A549 (cell line): ENCODE data around the gene ZNF282. TPM values are rescaled to one million over a fixed set of nuclear protein-coding genes. Genes with fewer than 3 reads are reported as not detected.

Source experiments
- ATAC-seq, 2 experiments: fragments of 200-7000 bp in 1 of 2; fragments of >200 bp in 1 of 2; cut with Nextera tagmentation in 1 of 2; cut with Tn5 transposase in 1 of 2; 3 replicates each; pipeline versions ENCODE4 v1.8.0 to v1.9.1; 2018 to 2020; ENCODE audit warnings: mild to moderate bottlenecking in 1 of 2, moderate library complexity in 1 of 2
- CTCF ChIA-PET: fragments of 300-600 bp; sonication (Branson Sonifier 250); formaldehyde crosslinking; extraction: SDS; loops from one replicate; lab custom pipeline; 2021; ENCODE audit warnings: antibody characterized with exemption, inconsistent platforms; lab: Yijun Ruan, JAX
- POLR2A ChIA-PET: fragments of 350-600 bp; formaldehyde crosslinking; extraction: SDS; loops from one replicate; lab custom pipeline; 2021; ENCODE audit warnings: antibody characterized with exemption, inconsistent platforms; lab: Yijun Ruan, JAX
- DNase-seq, 2 experiments: peaks; one replicate each; pipeline versions ENCODE4 v3.0.0 to v3.0.0-alpha.2; 2011 to 2016; ENCODE audit warnings: low read depth in 1 of 2, low spot score in 1 of 2
- FAIRE-seq: peaks from 2 replicates; lab custom pipeline; 2011; peaks lifted over from hg19 to GRCh38; lab: Jason Lieb, UNC
- H3K27ac ChIP-seq, 2 experiments: fragments of >200 bp; sonication (Bioruptor Twin); formaldehyde crosslinking; 3 replicates each; pipeline ENCODE4 v1.5.1; 2016 to 2017
- H3K4me1 ChIP-seq: fragments of >200 bp; sonication (Bioruptor Twin); formaldehyde crosslinking; 3 replicates; pipeline ENCODE4 v1.6.1; 2016
- H3K4me2 ChIP-seq: fragments of >200 bp; sonication (Bioruptor Twin); formaldehyde crosslinking; 3 replicates; pipeline ENCODE4 v1.6.1; 2016
- H3K4me3 ChIP-seq: fragments of >200 bp; sonication (Bioruptor Twin); formaldehyde crosslinking; 3 replicates; pipeline ENCODE4 v1.5.1; 2016
- H3K9me3 ChIP-seq: fragments of >200 bp; sonication (Bioruptor Twin); formaldehyde crosslinking; 3 replicates; pipeline ENCODE4 v1.6.1; 2016
- CBX8 ChIP-seq: fragments of 200-600 bp; sonication (generic); IDR thresholded peaks from 2 replicates; pipeline ENCODE4 v1.6.1; 2016
- CHD4 ChIP-seq: fragments of 200-600 bp; sonication (generic); IDR thresholded peaks from 2 replicates; pipeline ENCODE4 v1.6.1; 2016; ENCODE audit warnings: antibody characterized with exemption, mild to moderate bottlenecking, borderline replicate concordance
- EP300 ChIP-seq, 2 experiments: fragments of >200 bp; sonication (Bioruptor Twin); formaldehyde crosslinking; IDR thresholded peaks; 2 replicates in 1 of 2; 3 replicates in 1 of 2; pipeline ENCODE4 v1.6.1; 2016 to 2017
- ESRRA ChIP-seq: fragments of 150-350 bp; IDR thresholded peaks from 2 replicates; pipeline ENCODE4 v1.6.1; 2014; ENCODE audit warnings: mild to moderate bottlenecking, low read length, borderline replicate concordance
- HDAC2 ChIP-seq: fragments of 200-600 bp; sonication (generic); IDR thresholded peaks from 2 replicates; pipeline ENCODE4 v1.6.1; 2016
- HOXA7 ChIP-seq: fragments of 250-450 bp; sonication (Bioruptor Pico); IDR thresholded peaks from 2 replicates; pipeline ENCODE4 v1.5.0; 2020; ENCODE audit warnings: mild to moderate bottlenecking, moderate library complexity
- HOXB5 ChIP-seq: fragments of 250-450 bp; sonication (Bioruptor Pico); IDR thresholded peaks from 2 replicates; pipeline ENCODE4 v1.5.0; 2020; ENCODE audit warnings: mild to moderate bottlenecking, moderate library complexity
- JUN ChIP-seq, 2 experiments: fragments of >200 bp; sonication (Bioruptor Twin); formaldehyde crosslinking; IDR thresholded peaks; 2 replicates in 1 of 2; 3 replicates in 1 of 2; pipeline ENCODE4 v1.6.1; 2016 to 2017
- JUNB ChIP-seq: fragments of >200 bp; sonication (Bioruptor Twin); formaldehyde crosslinking; IDR thresholded peaks from 2 replicates; pipeline ENCODE4 v1.6.1; 2016
- KDM5A ChIP-seq: fragments of 200-600 bp; sonication (generic); IDR thresholded peaks from 2 replicates; pipeline ENCODE4 v1.6.1; 2016; ENCODE audit warnings: antibody characterized with exemption, mild to moderate bottlenecking
- NFE2L2 ChIP-seq: fragments of 150-350 bp; conservative IDR thresholded peaks from 2 replicates; pipeline ENCODE4 v1.6.1; 2014; ENCODE audit warnings: low read length
- NPAS2 ChIP-seq: fragments of 250-450 bp; sonication (Bioruptor Pico); IDR thresholded peaks from 2 replicates; pipeline ENCODE4 v1.8.0; 2022; ENCODE audit warnings: mild to moderate bottlenecking, moderate library complexity, borderline replicate concordance
- NR3C1 ChIP-seq: fragments of >200 bp; sonication (Bioruptor Twin); formaldehyde crosslinking; IDR thresholded peaks from 3 replicates; pipeline ENCODE4 v1.6.1; 2017
- PHF8 ChIP-seq: fragments of 200-600 bp; sonication (generic); IDR thresholded peaks from 2 replicates; pipeline ENCODE4 v1.6.1; 2016; ENCODE audit warnings: low read depth, mild to moderate bottlenecking, antibody characterized with exemption, moderate library complexity, borderline replicate concordance
- RCOR1 ChIP-seq: fragments of 150-350 bp; IDR thresholded peaks from 2 replicates; pipeline ENCODE4 v1.6.1; 2014; ENCODE audit warnings: antibody characterized with exemption, low read length, low read depth
- SREBF2 ChIP-seq: fragments of 450-650 bp; IDR thresholded peaks from 2 replicates; pipeline ENCODE4 v1.6.1; 2014; ENCODE audit warnings: mild to moderate bottlenecking, moderate library complexity
- TP53 ChIP-seq: fragments of 250-450 bp; sonication (Bioruptor Pico); IDR thresholded peaks from 2 replicates; pipeline ENCODE4 v1.5.0; 2021; ENCODE audit warnings: mild to moderate bottlenecking, moderate library complexity
- ZC3H11A ChIP-seq: fragments of 450-650 bp; IDR thresholded peaks from 2 replicates; pipeline ENCODE4 v1.6.1; 2014; ENCODE audit warnings: antibody characterized with exemption, mild to moderate bottlenecking
- ZFP36 ChIP-seq: fragments of 450-650 bp; IDR thresholded peaks from 2 replicates; pipeline ENCODE4 v1.6.1; 2014; ENCODE audit warnings: borderline replicate concordance; ENCODE audit not compliant: partially characterized antibody
- WGBS: methylation state at CpG from one replicate; pipeline ENCODE4 v1.1.6; 2017; ENCODE audit errors: missing lambda C conversion rate; 5-methylcytosine and 5-hydroxymethylcytosine counted together
- polyA plus RNA-seq, 4 experiments: library from polyadenylated mRNA; depleted of rRNA in 3 of 4; stranded (reverse); fragments of >200 nt; fragmentation: RNase III in 1 of 4; extraction: RNeasy Plus Mini Kit Qiagen cat#74134 plus additional on column Dnase treatment in 1 of 4; gene quantifications; 2 replicates in 3 of 4; 3 replicates in 1 of 4; pipeline ENCODE4 v1.2.3, GENCODE V29; 2011 to 2017
- TF ChIP-seq, protein P1 (sequence below): IDR thresholded peaks from 2 replicates; pipeline ENCODE4 v1.6.1; 2012; ENCODE audit warnings: low read depth, borderline replicate concordance
- TF ChIP-seq, protein P2 (sequence below): fragments of 200-600 bp; sonication (generic); IDR thresholded peaks from 2 replicates; pipeline ENCODE4 v1.6.1; 2016; ENCODE audit warnings: antibody characterized with exemption, mild to moderate bottlenecking, moderate library complexity
- TF ChIP-seq, protein P3 (sequence below): fragments of >200 bp; sonication (Bioruptor Twin); formaldehyde crosslinking; IDR thresholded peaks from 2 replicates; pipeline ENCODE4 v1.6.1; 2016
- TF ChIP-seq, protein P4 (sequence below): fragments of >200 bp; sonication (Bioruptor Twin); formaldehyde crosslinking; IDR thresholded peaks from 3 replicates; pipeline ENCODE4 v1.6.1; 2016

ZNF282 gene
- polyA plus RNA-seq, 2 of the 4 experiments (the other 2 are of a cell fraction), result 11.9 to 18.4 TPM

DNA sequence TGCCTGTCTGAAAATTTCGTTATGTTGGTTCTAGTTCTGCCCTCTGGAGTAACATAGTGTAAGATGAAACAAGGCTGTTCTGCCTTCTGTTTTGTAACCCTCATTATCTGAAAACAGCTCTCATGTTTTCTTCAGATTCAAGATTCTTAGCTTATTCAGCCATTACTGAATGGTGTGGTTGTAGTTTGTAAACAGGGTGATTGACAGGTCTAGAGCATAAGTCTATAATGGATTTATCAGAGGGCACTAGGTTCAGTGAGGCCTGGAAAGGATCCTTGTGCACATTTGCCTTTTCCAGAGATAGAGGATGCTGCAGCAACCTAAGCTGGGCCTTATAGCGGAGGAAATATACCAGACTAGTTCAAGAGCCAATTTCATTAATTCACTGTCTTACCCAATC, 42.0 kb upstream of the ZNF282 start:
- no peak overlapping the region for H3K4me3 ChIP-seq
- no peak for FAIRE-seq
- ChIA-PET CTCF (interaction anchor here (1.2 to 8.4 kb wide), 3 partner anchors 11 to 28 kb away, joined by 3 to 84 read pairs (median 6); partner anchors contain the start of gene ZNF425), POLR2A (no interaction called here)
- no peak for DNase-seq
- H3K4me2 ChIP-seq, result no peak overlapping the region
- TF ChIP-seq KDM5A (no peak), CBX8 (no peak), ESRRA (no peak), HOXA7 (CRISPR knock-in tag) (no peak), ZFP36 (no peak), PHF8 (no peak), RCOR1 (no peak), NFE2L2 (no peak), TP53 (CRISPR knock-in tag) (no peak), CHD4 (no peak), SREBF2 (no peak)
- TF ChIP-seq, protein P1, sequence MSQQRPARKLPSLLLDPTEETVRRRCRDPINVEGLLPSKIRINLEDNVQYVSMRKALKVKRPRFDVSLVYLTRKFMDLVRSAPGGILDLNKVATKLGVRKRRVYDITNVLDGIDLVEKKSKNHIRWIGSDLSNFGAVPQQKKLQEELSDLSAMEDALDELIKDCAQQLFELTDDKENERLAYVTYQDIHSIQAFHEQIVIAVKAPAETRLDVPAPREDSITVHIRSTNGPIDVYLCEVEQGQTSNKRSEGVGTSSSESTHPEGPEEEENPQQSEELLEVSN, result no peak
- TF ChIP-seq, protein P2, sequence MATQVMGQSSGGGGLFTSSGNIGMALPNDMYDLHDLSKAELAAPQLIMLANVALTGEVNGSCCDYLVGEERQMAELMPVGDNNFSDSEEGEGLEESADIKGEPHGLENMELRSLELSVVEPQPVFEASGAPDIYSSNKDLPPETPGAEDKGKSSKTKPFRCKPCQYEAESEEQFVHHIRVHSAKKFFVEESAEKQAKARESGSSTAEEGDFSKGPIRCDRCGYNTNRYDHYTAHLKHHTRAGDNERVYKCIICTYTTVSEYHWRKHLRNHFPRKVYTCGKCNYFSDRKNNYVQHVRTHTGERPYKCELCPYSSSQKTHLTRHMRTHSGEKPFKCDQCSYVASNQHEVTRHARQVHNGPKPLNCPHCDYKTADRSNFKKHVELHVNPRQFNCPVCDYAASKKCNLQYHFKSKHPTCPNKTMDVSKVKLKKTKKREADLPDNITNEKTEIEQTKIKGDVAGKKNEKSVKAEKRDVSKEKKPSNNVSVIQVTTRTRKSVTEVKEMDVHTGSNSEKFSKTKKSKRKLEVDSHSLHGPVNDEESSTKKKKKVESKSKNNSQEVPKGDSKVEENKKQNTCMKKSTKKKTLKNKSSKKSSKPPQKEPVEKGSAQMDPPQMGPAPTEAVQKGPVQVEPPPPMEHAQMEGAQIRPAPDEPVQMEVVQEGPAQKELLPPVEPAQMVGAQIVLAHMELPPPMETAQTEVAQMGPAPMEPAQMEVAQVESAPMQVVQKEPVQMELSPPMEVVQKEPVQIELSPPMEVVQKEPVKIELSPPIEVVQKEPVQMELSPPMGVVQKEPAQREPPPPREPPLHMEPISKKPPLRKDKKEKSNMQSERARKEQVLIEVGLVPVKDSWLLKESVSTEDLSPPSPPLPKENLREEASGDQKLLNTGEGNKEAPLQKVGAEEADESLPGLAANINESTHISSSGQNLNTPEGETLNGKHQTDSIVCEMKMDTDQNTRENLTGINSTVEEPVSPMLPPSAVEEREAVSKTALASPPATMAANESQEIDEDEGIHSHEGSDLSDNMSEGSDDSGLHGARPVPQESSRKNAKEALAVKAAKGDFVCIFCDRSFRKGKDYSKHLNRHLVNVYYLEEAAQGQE, result no peak
- TF ChIP-seq, protein P3, sequence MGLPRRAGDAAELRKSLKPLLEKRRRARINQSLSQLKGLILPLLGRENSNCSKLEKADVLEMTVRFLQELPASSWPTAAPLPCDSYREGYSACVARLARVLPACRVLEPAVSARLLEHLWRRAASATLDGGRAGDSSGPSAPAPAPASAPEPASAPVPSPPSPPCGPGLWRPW, result no peak
- H3K9me3 ChIP-seq, result no peaks in the 10 kb centered on the region
- H3K27ac ChIP-seq, result no peak overlapping the region
- WGBS, result 100% methylated on average over 2 of the region's 2 CpGs
- ATAC-seq, result no peak
- H3K4me1 ChIP-seq, result peaks cover 12% of the 10 kb centered on the region; the same call in 1 of the 3 replicates

DNA sequence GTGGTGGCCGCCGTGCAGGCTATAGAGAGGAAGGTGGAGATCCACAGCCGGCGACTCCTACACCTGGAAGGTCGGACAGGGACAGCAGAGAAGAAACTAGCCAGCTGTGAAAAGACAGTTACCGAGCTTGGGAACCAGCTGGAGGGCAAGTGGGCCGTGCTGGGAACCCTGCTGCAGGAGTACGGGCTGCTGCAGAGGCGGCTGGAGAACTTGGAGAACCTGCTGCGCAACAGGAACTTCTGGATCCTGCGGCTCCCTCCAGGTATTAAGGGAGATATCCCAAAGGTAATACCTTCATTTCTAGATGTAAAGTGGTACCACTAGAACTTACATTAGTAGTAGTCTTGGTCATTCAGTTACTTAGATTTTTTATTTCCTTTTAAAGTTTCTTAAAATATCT, 41.3 kb upstream of the ZNF282 start:
- ATAC-seq, result no peak
- no peak overlapping the region for H3K4me3 ChIP-seq
- no peak overlapping the region for H3K4me2 ChIP-seq
- CTCF ChIA-PET, result interaction anchor here (1.2 to 8.4 kb wide), 2 partner anchors 12 to 28 kb away, joined by 3 to 84 read pairs; partner anchors contain the start of gene ZNF425
- TF ChIP-seq HOXA7 (CRISPR knock-in tag) (no peak), ZC3H11A (no peak), HOXB5 (CRISPR knock-in tag) (no peak), JUNB (no peak), EP300 (IDR thresholded peaks at IDR 0.05) (no peak), NR3C1 (no peak), NPAS2 (CRISPR knock-in tag) (no peak), HDAC2 (no peak), JUN (IDR thresholded peaks at IDR 0.05) (no peak), RCOR1 (no peak)
- TF ChIP-seq, protein P4, sequence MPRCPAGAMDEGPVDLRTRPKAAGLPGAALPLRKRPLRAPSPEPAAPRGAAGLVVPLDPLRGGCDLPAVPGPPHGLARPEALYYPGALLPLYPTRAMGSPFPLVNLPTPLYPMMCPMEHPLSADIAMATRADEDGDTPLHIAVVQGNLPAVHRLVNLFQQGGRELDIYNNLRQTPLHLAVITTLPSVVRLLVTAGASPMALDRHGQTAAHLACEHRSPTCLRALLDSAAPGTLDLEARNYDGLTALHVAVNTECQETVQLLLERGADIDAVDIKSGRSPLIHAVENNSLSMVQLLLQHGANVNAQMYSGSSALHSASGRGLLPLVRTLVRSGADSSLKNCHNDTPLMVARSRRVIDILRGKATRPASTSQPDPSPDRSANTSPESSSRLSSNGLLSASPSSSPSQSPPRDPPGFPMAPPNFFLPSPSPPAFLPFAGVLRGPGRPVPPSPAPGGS, result no peak
- TF ChIP-seq, all 56 proteins: peak for 0
- FAIRE-seq (no peak), DNase-seq (no peak)
- 94% methylated on average over 11 of the region's 11 CpGs for WGBS
- Histone ChIP-seq H3K27ac (no peak overlapping the region), H3K4me1 (peaks cover 7% of the 10 kb centered on the region; the same call in 1 of the 3 replicates), H3K9me3 (no peaks in the 10 kb centered on the region)
- POLR2A ChIA-PET, result no interaction called here
